ENCODE measurements around the gene FRMD7.
A peak's percentile ranks its signal among the peaks of the same experiment; 100 is the strongest.
"Not testable (repeated sequence)": the region's sequence is repeated elsewhere in the genome, so short reads cannot be mapped to it uniquely, and the experiment has no call there.

The FRMD7 gene

GRCh38 chrX:132093239-132093860, 34.5 kb downstream of the FRMD7 start:
- DNase-seq (ENCODE audit: low spot score), result no peak

GRCh38 chrX:132092439-132093065, 35.3 kb downstream of the FRMD7 start:
- peak; percentile 38 for DNase-seq (ENCODE audit: low spot score)

GRCh38 chrX:132090403-132091159, 37.2 kb downstream of the FRMD7 start:
- DNase-seq (ENCODE audit: low spot score), result no peak

GRCh38 chrX:132088864-132089263, 39.0 kb downstream of the FRMD7 start:
- no peak for DNase-seq (ENCODE audit: low spot score)

GRCh38 chrX:132086672-132087071, 41.1 kb downstream of the FRMD7 start:
- DNase-seq (ENCODE audit: low spot score), result no peak

- DNase-seq (ENCODE audit: low spot score), result no peak
Observed at GRCh38 chrX:132085786-132086185, 42.0 kb downstream of the FRMD7 start.

GRCh38 chrX:132077912-132078311, 49.9 kb downstream of the FRMD7 start:
- DNase-seq (ENCODE audit: low spot score), result no peak

- no peak for DNase-seq (ENCODE audit: low spot score)
Observed at GRCh38 chrX:132077414-132077813, 50.4 kb downstream of the FRMD7 start.

- DNase-seq (ENCODE audit: low spot score), result no peak
Observed at GRCh38 chrX:132071254-132071653, 56.6 kb downstream of the FRMD7 start.

- DNase-seq (ENCODE audit: low spot score), result no peak
Observed at GRCh38 chrX:132068405-132068804, 59.4 kb downstream of the FRMD7 start.

- DNase-seq (ENCODE audit: low spot score), result no peak
Observed at GRCh38 chrX:132063862-132064261, 64.0 kb downstream of the FRMD7 start.

- no peak for DNase-seq (ENCODE audit: low spot score)
Observed at GRCh38 chrX:132063334-132063733, 64.5 kb downstream of the FRMD7 start.

- DNase-seq (ENCODE audit: low spot score), result no peak
Observed at GRCh38 chrX:132059973-132060540, 67.8 kb downstream of the FRMD7 start.

- no peak for DNase-seq (ENCODE audit: low spot score)
Observed at GRCh38 chrX:132058975-132059374, 68.8 kb downstream of the FRMD7 start.

- no peak for DNase-seq (ENCODE audit: low spot score)
Observed at GRCh38 chrX:132058050-132058449, 69.8 kb downstream of the FRMD7 start.

- DNase-seq (ENCODE audit: low spot score), result not testable (repeated sequence)
Observed at GRCh38 chrX:132051778-132052177, 76.0 kb downstream of the FRMD7 start.

- DNase-seq (ENCODE audit: low spot score), result no peak
Observed at GRCh38 chrX:132046533-132046932, 81.3 kb downstream of the FRMD7 start.

- no peak for DNase-seq (ENCODE audit: low spot score)
Observed at GRCh38 chrX:132045456-132045855, 82.4 kb downstream of the FRMD7 start.

GRCh38 chrX:132044953-132045352, 82.9 kb downstream of the FRMD7 start:
- no peak for DNase-seq (ENCODE audit: low spot score)

GRCh38 chrX:132043977-132044376, 83.8 kb downstream of the FRMD7 start:
- no peak for DNase-seq (ENCODE audit: low spot score)

GRCh38 chrX:132041015-132041414, 86.8 kb downstream of the FRMD7 start:
- DNase-seq (ENCODE audit: low spot score), result no peak

- DNase-seq (ENCODE audit: low spot score), result no peak
Observed at GRCh38 chrX:132040066-132040465, 87.8 kb downstream of the FRMD7 start.

GRCh38 chrX:132037479-132037993, 90.3 kb downstream of the FRMD7 start:
- DNase-seq (ENCODE audit: low spot score), result no peak
